Stomach (tissue), 4 donors: ENCODE data around the gene TNNC2.

ENCODE experiments used
- CTCF ChIP-seq, 7 experiments: fragments of 450-650 bp in 4 of 7; fragments of 200-600 bp in 3 of 7; sonication (generic) in 3 of 7; IDR thresholded peaks; one replicate each; pipeline ENCODE4 v1.5.1; 2016 to 2019; ENCODE audit warnings: antibody characterized with exemption in 7 of 7, control low read depth in 2 of 7, mild to moderate bottlenecking in 1 of 7
- EP300 ChIP-seq: sonication (generic); formaldehyde crosslinking; IDR thresholded peaks from one replicate; pipeline ENCODE4 v1.6.1; 2017; ENCODE audit warnings: antibody characterized with exemption
- POLR2A ChIP-seq, 4 donors: fragments of 450-650 bp; IDR thresholded peaks; one replicate each; pipeline ENCODE4 v1.6.1; 2016; ENCODE audit warnings: antibody characterized with exemption in 4 of 4, control low read depth in 2 of 4, mild to moderate bottlenecking in 1 of 4, moderate library complexity in 1 of 4
- POLR2AphosphoS5 ChIP-seq, 3 donors: sonication (generic); formaldehyde crosslinking; IDR thresholded peaks; one replicate each; pipeline ENCODE4 v1.6.1; 2016; ENCODE audit warnings: antibody characterized with exemption in 3 of 3

- TF ChIP-seq CTCF (IDR thresholded peaks at IDR 0.05) (no peak), POLR2AphosphoS5 (IDR thresholded peaks at IDR 0.05) (no peak), EP300 (no peak), POLR2A (IDR thresholded peaks at IDR 0.05) (no peak)
Observed at GRCh38 chr20:45774945-45775344, 52.2 kb downstream of the TNNC2 start.
